ENCODE measurements around the gene E2F1. TPM values are rescaled to one million over a fixed set of nuclear protein-coding genes. Genes with fewer than 3 reads are reported as not detected.

The E2F1 gene
- total RNA-seq, 1 experiment from 2014 or later, result 7.9 TPM

DNA sequence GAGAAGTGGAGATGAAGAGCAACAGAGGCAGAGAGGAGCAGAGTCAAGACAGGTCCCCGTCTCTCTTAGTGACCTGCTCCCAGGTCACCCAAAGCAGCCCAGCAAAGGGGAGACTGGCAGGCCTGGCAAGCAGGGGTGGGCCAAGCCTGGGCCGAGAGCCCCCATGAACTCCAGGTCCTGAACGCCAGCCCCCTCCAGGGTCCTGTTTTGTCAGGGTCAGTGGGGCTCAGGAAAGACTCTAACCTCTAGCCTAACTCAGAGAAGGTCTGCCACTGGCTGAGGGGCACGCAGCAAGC is 13.1 kb downstream of the E2F1 start:
- DNase-seq (ENCODE audit: extremely low read depth, low read depth), result no peak

- DNase-seq (ENCODE audit: extremely low read depth, low read depth), result no peak
Observed at GRCh38 chr20:33672426-33673113, 13.6 kb downstream of the E2F1 start.

DNA sequence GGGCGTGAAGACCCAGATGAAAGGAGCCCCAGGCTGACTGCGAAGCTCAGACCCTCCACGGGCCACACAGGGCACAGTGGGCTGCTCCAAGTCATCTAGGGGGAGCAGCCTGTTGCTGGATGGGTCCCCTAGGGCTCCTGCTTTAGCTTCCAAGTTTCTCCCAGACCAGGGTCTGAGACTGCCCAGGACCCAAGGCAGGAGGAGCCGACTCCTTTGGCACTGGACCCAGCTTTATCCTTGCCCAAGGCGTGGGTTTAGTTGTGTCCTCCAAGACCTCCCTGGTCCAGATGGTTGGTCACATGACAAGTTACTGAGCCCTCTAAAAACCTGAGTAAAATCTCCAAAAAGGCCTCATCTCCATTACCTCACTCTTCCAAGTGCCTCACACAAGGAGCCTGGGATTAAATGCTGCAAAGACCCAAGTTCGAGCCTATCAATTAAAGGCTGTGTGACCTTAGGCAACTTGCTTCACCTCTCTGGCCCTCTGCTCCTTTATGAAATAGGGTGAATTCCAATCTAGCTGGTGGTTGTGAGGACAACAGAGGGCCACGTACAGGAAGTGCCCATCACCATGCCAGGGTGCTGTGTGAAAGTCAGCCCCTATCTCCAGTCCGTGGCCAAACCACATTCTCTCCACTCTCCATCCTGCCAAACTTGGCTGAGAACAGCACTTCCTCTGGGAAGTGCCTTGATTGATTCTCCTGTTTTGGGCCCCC is 14.5 kb downstream of the E2F1 start:
- DNase-seq (ENCODE audit: extremely low read depth, low read depth), result no peak

DNA sequence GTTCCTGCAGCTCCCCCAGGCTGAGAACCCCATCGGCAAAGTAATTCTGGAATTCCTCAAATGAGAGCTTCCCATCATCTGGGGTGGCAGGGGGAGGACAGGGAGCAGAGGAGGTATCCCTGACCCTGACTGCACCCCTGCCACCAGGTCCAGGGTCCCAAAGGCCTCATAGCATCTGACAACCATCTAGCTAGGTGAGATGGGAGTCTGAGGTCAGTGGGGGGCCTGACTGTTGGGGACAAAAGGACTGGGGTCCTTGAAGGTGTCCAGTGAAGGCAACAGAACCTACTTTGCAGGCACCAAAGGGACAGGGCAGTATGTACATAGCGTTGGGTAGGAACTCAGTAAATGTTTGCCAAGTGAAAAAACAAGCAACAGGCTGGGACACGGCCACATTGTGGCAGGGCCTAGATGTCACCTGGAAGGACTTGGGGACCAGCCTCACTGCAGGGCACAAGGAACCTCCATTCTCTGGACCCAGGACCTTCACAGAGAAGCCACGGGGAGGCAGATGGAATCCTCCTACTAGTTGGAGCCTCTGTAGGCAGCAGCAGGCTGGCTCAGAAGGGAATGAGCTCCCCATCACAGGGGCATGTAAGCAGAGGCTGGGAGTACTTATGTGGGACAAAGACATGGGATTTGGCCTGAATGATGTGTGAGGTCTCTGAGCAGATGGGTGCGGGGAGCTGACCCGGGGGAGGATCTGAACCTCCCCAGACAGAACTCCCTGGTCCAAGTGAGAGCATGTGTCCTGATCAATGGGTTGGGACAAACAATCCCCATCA is 15.3 kb downstream of the E2F1 start:
- DNase-seq (ENCODE audit: extremely low read depth, low read depth), result no peak

- no peak for DNase-seq (ENCODE audit: extremely low read depth, low read depth)
Observed at GRCh38 chr20:33669873-33670640, 16.1 kb downstream of the E2F1 start.

DNA sequence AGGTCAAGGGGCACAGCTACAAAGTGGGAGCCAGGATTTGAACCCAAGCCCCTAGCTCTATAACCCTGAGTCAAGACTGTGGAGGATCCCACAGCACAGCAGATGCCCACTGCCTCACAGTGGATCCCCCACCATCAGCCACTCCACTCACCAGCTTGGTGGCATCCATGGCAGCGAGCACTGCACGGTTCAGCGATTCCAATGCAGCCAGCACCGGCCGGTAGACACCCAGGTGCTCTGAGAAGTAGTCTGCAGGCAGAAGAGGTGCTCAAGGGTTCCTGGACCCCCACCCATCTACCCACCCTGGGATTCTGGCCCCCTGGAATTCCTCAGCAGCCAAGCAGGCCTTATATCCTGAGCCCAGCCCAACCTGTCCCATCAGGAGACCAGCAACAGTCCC is 17.0 kb downstream of the E2F1 start:
- DNase-seq (ENCODE audit: extremely low read depth, low read depth), result no peak

DNA sequence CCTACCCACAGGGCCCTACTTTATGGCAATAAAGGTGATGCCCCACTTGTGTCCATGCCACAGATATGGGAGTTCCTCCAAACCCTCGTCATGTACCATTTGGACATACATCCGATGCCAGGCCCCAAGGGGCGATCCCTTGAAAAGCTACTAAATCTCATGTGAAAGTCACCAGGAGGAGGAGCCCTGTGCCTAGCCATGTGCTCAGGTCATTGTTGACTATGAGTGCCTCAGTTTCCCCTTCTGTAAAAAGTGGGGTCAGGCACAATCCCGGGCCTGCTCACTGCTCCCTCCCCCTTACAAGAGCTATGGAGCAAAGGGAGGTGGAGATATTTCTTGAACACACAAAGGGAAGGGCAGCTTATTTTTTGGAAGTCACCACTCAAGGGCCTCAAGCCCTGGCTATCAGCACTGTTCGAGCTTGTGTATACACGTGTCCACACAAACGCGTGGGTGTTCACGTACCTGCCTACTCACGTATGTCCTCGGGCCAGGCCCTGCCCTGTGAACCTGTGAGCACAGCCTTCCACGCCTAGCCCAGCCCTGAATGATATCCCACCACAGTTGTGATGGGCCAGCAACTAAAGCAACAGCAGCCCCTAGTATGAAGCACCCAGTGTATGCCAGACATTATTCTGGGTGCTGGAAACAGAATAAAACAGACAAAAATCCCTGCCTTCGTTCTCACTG is 17.6 kb downstream of the E2F1 start:
- DNase-seq (ENCODE audit: extremely low read depth, low read depth), result no peak

- no peak for DNase-seq (ENCODE audit: extremely low read depth, low read depth)
Observed at GRCh38 chr20:33667676-33668465, 18.3 kb downstream of the E2F1 start.

GRCh38 chr20:33667245-33667675 is 18.9 kb downstream of the E2F1 start:
- no peak for DNase-seq (ENCODE audit: extremely low read depth, low read depth)

DNA sequence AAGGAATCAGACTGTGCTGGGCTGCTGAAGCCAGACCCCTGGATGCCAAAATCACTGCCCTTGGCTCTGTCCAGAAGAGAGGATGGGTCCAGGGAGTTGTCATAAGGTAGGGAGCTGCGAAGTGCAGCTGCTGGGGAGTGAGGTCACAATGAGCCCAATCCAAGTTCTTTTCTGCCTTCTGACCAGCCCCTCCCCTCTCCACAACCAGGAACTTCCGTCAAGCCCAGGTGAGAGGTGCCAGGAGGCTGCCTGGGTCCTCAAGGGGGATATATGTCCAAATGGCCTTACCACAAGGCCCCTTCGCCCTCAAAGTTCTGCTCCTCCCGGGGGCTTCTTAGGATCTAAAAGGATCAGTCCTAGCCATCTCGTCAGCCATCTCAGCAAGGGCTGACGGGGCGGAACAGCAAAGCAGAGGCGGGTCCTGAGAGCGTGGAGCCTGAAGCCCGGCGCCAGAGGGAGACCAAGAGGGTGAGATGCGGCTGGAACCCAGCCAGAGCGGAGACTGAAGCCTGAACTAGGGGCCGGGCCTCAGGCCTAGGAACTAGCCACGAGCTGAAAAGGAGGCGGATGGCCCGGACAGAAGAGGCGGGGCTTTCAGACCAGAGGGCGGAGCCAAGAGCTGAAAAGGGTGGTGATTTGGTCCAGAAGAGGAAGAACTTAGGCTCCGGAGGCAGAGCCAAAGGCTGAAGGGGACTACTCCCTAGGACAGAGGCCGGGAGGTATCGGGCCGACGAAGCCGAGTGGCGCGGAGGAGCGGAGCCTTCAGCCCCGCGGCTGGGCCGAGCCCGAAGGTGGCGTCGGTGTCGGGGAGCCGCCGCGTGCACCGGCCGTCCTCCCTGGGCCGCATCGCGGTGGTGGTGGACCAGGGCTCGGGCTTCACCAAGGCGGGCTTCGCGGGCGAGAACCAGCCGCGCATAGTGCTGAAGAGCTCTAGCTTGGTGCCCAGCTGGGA is 19.6 kb downstream of the E2F1 start, which contains the start of gene ACTL10:
TSS of gene ACTL10 (plus strand) at position 651 of the 952 bp plus-strand sequence. CDS start 555 bp downstream, outside the sequence.
- DNase-seq (ENCODE audit: extremely low read depth, low read depth), result no peak

DNA sequence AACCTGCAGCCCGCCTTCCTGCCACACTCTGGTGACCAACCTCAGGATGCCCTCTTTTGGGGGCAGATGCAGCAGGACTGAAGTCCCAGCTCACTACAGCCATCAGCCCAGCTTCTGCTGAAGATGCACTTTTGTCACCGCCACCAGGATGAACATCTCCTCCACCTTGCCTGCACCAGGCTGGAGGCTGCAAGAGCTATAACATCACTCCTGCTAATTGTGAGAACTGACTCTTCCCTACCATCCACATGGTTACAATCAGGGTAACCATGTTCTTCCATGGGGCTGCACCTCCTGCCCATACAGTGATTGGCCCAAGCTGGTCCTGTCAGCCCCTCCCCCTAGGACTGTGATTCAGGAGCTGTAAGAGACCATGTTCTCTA is 21.4 kb downstream of the E2F1 start:
- no peak for DNase-seq (ENCODE audit: extremely low read depth, low read depth)

DNA sequence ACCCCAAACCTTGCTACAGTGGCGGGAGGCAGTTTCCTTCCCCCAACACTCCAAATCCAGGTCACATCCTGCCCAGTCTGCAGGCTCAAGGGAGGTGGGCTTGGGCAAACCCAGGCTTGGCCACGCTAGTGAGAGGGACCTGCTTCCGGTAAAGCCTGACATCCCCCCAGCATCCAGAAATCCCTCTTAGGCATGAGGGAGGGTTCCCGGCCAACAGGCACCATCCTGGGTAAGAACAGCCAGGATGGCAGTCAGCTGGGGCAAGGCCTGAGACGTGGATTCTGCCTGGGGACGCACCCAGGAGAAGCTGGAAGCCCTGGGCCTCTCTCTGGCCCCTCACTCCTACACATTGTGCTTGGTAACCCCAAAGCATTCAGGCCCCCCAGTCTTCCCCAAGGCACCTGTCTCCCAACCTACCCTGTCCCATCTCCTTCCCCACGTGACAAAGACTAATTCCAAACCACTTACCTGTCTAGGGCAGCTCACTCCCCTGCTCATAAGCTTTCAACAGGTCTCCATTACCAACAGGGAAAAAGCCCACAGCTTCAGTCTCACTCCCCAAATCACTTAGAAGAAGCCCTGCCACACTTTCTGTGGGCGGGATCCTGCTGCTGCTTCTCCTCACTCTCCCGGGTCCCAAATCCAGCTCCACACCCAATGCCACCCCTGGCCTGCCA is 22.0 kb downstream of the E2F1 start:
- DNase-seq (ENCODE audit: extremely low read depth, low read depth), result no peak

DNA sequence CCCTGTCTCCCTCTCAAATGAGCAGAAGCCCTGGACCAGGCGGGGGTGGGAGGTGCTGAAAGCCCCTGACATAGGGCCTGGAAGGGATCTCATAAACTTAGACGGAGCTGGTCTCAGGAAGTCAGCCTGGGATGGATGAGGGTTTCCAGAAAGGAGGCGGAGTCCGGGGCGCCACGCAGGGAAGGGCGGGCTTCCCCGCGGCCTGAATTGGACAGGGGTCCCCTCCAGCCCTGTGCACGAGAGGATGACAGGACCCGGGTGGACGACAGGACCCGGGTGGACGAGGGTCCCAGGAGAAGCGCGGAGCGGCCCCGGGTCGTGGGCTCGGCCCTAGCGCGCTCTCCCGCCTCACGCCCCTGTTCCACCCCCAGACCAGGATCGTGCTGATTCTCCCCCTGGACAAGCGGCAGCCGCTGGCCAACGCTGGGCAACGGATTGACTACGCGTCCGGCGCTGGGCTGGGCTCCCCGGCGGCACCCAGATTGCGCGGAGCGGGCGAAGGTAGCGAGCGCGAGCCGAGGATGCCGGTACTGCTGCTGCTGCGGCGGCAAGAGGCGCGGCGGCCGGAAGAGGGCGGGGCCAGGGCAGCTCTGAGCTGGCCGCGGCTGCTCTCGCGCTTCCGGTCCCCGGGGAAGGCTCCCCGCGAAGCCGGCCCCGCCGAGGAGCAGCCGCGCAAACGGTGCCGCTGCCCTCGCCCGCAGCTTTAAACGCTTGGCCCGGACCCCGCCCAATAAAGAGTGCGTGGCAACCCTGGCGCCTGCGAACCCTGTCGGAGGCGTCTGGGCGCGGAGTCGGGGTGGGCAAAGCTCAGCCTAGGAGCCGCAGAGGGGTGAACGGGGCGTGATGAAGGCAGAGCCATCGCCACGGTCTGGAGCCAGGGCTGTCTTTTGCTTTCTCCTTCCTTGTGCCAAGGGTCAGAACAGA is 22.8 kb downstream of the E2F1 start:
- DNase-seq (ENCODE audit: extremely low read depth, low read depth), result peak; percentile 62

DNA sequence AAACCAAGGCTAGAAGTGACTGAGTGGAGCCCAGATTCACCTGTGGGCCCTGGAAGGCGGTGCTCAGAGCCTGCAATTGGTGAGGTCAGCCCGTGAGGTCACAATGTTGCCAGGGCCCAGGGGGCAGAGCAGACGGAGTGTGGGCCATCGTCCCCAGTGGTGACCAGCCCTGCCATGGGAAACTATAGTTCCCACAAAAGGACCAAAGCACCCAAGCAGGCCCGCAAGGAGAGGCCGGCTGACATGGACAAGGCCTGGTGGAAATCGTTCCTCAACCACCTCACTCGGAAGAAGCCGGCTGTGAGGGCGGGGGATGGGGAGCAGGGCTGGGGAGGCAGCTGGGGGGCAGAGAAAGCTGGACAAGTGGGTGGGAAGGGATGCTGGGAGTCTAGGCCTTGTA is 24.0 kb downstream of the E2F1 start, which contains the start of gene C20orf144:
TSS of gene C20orf144 (plus strand) at position 156 of the 400 bp plus-strand sequence. CDS start at position 175, 19 bp downstream.
- no peak for DNase-seq (ENCODE audit: extremely low read depth, low read depth)

GRCh38 chr20:33660685-33661058 is 25.5 kb downstream of the E2F1 start:
- no peak for DNase-seq (ENCODE audit: extremely low read depth, low read depth)

DNA sequence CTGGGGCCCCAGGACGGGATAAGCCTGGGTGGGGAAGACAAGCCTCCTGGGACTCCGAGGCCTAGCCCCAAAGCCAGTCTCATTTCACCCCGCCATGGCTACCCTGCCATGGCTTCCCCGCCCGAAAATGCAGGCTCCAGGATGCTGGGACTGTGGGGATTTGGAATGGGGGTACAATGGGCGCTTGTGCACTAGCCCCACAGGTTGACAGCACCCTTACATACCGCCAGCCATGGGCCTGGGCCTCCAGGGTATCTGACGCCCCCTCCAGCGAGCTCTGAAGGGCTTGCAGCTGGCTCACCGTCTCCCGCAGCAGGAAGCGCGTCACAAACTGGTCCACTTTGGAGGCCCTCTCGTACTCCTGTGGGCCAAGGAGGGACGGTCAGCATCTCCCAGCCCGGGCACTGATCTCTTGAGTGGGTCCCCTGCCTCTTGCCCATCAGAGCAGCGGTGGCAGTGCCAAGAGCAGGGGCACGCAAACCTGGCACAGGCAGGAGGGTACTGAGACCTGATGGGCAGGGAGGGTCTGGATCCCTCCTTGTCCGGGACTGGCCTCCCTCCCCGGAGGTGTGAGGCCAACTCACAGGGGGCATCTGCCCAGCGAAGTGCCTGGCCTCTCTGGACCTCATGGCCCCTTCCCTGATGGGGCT is 26.0 kb downstream of the E2F1 start:
- no peak for DNase-seq (ENCODE audit: extremely low read depth, low read depth)

Data from NCI-H460 (cell line).